Measurements from ENCODE around the gene TPSD1.
A peak's percentile ranks its signal among the peaks of the same experiment; 100 is the strongest.

Gene TPSD1

GRCh38 chr16:1301562-1301961 lies 45.7 kb downstream of the TPSD1 start:
- DNase-seq: no peak

GRCh38 chr16:1305823-1306222 lies 50.0 kb downstream of the TPSD1 start:
- DNase-seq: peak in 1 of 2 donors; percentile 31

- no peak for DNase-seq
These were observed 50.5 kb downstream of the TPSD1 start for GRCh38 chr16:1306334-1306733.

GRCh38 chr16:1308036-1308976 lies 52.4 kb downstream of the TPSD1 start:
- DNase-seq: no peak
